GM18861 (cell line): ENCODE data around the gene MEST.
"Not testable (repeated sequence)": the region's sequence is repeated elsewhere in the genome, so short reads cannot be mapped to it uniquely, and the experiment has no call there.

ENCODE experiments used
- ATAC-seq: cut with Tn5 transposase; IDR thresholded peaks from one replicate; pipeline ENCODE4 v1.9.1; 2021; ENCODE audit not compliant: unreplicated experiment

Gene MEST

GRCh38 chr7:130491841-130492522 lies at the start of gene MEST:
Gene MEST, plus strand, starts transcription at chr7:130492085. Its CDS starts 229 bp downstream, at chr7:130492314.
- ATAC-seq: no peak

- no peak for ATAC-seq
Observed at GRCh38 chr7:130442601-130443000, 49.3 kb upstream of the MEST start.

DNA sequence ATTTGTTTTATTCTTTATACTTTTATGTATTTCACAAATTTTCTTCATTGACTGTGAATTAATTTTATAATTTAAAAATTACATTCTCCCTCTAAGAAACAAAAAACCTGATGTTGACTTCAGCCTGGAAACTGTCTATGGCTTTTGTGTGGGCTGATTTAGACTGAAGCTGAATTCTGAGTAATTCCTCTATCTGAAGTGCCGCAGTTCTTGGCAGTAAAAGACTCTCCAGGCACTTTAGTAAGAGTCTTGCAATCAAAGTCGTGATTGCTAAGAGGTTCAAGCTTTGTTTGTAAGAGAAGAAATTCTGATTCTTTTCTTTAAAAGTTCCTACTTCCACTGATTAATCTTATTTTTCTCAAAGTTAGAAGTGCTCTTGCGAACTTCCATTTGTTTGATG lies 47.7 kb upstream of the MEST start:
- ATAC-seq: no peak

GRCh38 chr7:130444751-130445407 lies 47.0 kb upstream of the MEST start:
- no peak for ATAC-seq

DNA sequence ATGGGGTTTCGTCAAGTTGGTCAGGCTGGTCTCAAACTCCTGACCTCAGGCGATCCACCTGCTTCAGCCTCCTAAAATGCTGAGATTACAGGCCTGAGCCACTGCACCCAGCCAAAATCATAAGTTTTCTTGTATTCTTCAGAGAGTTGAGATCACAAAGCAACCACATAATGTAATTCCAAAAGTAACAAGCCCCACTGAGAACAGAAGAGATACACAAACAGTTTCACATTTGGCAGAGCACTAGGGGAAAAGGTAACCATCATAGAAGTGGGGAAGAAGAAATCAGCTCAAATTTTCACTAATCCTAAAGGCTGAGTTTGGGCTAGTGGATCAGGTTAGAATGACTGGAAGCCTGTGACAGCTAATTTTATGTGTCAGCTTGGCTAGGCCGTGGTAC lies 45.6 kb upstream of the MEST start:
- ATAC-seq: no peak

- not testable (repeated sequence) for ATAC-seq
Observed at GRCh38 chr7:130451344-130451743, 40.5 kb upstream of the MEST start.

- ATAC-seq: no peak
Observed at GRCh38 chr7:130452951-130453350, 38.9 kb upstream of the MEST start.

DNA sequence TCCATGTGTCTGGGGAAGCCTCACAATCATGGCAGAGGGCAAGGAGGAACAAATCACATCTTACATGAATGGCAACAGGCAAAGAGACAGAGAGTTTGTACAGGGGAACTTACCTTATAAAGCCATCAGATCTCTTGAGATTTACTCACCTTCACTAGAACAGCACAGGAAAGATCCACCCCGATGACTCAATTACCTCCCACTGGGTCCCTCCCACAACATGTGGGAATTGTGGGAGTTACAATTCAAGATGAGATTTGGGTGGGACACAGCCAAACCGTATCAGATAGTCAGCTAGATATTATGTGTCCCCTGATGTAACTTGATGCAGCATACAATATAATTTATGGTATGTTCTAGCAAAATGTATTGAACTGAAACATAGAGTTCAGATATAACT lies 36.9 kb upstream of the MEST start:
- no peak for ATAC-seq

GRCh38 chr7:130458257-130458656 lies 33.6 kb upstream of the MEST start:
- ATAC-seq: peak; percentile 67

DNA sequence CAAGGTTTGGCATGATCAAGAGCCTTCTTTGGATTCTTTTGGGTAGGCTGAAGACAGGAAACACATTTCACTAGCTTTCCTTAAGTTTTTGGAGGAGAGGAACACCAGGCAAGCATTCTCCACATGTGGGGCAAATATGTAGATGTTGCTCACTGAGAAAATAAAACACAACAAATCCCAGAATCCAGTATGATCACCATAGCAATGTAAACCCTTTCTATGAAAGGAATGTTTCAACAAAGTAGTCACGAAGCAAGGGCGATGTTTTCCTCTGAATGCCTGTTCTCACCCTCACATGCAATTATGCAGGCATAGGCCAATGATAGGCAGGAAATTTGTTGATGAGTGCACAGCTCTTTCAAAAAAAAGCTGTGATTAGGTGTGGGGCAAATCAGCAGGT lies 30.6 kb upstream of the MEST start:
- no peak for ATAC-seq

DNA sequence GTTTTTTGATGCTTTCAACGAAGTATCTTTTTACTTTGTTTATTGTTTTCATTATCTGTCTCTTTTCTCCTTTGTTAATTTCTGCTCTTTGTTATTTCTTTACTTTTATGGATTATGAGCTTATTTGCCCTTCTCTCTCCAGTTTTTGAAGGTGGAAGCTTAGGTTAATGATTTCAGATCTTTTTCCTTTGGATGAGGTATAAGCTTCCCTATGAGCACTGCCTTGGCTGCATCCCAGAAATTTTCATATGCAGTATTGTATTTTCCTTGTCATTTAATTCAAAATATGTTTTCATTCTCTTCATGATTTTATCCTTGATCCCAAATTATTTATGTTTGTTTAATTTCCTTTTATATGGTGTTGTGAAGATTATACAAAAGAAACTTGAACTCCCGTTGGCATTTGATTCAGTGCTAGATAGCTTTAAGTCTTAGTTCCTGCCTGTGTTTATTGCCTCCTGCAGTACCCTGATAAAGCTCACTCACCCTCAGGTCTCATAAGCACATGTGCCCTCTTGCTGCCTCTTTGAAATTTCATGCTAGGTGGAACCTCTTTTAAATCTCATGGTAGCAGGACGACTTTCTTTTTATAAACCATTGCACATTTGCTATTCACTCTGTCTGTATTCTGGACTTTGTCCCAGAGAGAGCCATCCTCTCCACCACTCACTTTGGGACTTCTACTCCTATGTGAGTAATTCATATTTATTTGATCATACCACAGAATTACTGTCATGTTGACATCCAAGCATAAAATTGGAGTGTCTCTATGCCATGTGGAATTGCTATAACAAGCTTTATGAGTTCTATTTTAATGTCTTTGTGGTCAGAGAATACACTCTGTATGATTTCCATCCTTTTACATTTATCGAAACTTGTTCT lies 28.1 kb upstream of the MEST start:
- ATAC-seq: no peak

- ATAC-seq: no peak
Observed at GRCh38 chr7:130468612-130469011, 23.3 kb upstream of the MEST start.

DNA sequence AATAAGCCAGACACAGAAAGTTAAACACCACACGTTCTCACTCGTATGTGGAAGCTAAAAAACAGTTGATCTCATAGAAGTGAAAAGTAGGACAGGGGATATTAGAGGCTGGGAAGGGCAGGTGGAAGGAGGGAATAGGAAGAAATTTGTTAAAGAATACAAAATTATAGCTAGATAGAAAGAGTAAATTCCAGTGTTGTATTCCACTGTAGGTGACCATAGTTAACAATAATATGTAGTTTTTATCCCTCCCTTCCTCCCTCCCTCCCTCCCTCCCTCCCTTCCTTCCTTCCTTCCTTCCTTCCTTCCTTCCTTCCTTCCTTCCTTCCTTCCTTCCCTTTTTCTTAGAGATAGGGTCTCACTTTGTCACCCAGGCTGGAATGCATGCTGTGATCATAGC lies 19.9 kb upstream of the MEST start:
- no peak for ATAC-seq

DNA sequence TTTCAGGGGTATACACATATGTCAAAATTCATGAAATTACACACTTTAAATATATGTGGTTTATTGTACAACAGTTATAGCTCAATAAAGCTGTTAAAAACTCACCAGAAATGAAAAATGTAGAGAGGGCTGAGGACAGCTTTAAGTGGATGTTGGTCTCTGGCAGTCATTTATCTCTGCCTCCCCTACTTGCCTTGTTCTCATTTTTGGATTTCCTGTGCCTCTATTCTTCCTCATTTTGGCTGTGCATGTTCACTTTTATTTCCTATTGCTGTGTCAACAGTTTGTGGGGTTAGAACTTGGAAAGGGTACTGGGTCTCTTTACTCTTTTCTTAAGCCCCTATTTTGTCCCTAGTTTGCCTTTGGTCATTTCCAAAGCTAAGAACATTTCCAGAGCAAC lies 18.6 kb upstream of the MEST start:
- no peak for ATAC-seq

DNA sequence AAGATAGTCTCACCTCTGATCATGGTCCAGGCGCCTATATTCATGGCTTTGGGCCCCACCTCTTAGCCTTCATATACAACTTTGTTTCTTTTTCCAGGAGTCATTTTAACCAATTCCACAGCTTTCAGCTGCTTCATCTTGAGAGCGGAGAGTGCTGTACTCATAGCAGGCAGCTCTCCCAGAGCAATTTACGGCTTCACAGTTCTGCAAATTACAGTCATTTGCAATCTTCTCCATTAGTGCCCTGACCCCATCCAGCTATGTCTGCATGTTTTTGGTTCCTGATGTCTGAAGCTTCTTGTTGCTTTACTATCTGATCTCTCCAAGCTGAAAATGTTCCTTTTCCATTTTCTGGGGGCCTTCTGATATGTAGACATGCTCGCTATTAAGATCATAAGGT lies 18.0 kb upstream of the MEST start:
- no peak for ATAC-seq

DNA sequence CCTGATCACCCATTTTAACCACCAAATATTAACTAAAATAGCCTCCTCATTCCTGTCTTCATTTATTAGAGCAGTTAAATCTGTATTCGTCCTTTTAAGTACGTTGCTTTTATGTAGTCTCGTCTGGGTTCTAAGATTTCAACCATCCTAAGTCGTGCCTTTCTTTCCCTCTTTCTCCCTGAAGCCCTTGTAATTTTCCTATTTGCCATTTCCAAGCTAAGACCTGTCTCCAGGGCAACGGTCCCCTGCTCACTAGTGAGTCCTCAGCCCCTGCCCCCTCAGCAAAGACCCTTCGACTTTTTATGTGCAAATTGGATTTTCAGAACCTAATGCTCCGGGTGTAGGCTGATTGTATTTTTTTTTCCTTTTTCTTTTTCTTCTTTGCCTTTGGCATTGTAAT lies 16.1 kb upstream of the MEST start:
- ATAC-seq: no peak

DNA sequence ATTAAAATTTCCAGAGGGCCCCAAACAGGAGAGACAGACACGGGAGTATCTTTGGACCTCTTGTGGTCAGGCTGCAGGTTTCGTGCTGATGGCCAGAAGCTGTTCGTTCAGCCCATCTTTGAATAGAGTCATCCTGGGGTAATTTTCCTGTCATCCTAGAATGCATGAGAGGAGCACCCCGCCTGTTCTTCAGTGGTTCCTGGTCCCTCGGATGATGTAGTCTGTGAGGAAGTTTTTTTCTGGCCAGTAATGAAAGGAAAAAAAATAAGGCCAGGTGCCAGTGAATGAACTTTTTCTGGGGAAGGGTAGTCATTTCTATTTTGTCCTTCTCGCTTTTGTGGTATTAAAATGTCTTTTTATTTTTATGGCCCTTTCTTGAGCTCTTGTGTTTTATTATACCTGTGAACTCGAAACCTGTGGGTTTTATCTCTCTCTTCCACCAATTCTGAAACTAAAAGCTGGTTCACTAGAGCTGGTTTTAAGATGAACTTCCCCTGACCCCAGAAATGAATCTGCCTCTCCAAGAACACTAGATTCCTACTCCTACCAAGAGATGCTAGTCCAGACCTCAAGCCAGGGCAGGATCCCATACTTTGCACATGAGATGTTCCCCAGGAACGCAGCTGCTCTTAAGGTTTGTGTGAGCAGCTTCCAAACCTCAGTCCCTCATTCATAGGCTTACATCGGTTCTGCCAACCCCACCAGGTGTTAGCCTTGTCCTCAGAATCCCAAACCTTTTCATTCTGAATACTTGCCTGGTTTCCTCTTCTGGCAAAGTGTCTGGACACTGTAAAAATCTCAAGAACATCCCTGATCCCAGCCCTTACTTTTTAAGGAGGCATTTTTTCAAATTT lies 15.4 kb upstream of the MEST start:
- ATAC-seq: peak; percentile 94

DNA sequence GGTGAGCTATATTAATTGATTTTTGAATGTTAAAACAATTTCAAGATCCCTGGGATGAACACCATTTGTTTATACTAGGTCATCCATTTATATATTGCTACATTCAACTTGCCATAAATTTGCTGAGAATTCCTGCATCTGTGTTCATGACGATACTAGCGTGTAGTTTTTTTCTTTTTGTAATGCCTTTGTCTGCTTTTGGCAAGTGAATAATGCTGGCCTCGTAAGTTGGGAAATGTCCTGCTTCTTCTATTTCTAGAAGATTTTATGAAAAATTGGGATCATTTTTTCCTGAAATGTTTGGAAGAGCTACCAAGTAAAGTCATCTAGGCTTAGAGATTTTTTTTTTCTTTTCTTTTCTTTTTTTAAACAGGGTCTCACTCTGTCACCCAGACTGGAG lies 12.9 kb upstream of the MEST start:
- ATAC-seq: no peak

DNA sequence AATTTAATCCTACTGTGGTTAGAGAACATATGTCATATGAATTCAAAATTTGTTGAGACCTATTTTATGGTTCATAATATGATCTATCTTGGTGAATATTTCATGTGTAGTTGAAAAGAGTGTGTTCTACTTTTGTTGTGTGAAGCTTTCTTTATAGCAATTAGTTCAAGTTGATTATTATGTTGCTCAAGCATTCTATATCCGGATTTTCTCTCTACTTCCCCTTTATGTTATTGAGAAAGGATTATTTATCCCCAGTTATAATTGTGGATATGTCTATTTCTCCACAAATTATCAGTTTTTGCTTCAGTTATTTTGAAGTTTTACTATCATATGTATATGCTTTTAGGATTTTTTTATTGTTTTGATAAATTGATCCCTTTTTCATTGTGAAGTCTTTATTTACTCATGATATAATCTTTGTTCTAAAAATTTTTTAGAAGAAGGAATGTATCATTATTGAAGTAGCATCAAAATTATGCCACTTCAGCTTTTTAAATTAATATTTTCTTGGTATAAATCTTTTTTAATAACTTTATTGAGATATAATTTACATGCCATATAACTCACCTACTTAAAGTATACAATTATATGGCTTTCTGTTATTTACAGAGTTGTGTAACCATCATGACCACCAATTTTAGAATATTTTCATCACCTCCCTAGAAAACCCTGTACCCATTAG lies 12.0 kb upstream of the MEST start:
- no peak for ATAC-seq

- no peak for ATAC-seq
Observed at GRCh38 chr7:130481898-130482297, 10.0 kb upstream of the MEST start.
